HepG2 (cell line): ENCODE data around the gene HEATR5B. TPM values are rescaled to one million over a fixed set of nuclear protein-coding genes. Genes with fewer than 3 reads are reported as not detected.

Experiments
- ATAD3A ChIP-seq: sonication (generic); formaldehyde crosslinking; IDR thresholded peaks from 2 replicates; pipeline ENCODE4 v1.4.0; 2020; ENCODE audit warnings: missing genetic modification reagents
- GMEB1 ChIP-seq: sonication (generic); formaldehyde crosslinking; IDR thresholded peaks from 2 replicates; pipeline ENCODE4 v1.5.1; 2020; ENCODE audit warnings: missing genetic modification reagents, mild to moderate bottlenecking, borderline replicate concordance
- MATR3 ChIP-seq: sonication (generic); formaldehyde crosslinking; IDR thresholded peaks from 2 replicates; pipeline ENCODE4 v1.4.0; 2020; ENCODE audit warnings: missing genetic modification reagents
- NFIC ChIP-seq: IDR thresholded peaks from 2 replicates; pipeline ENCODE4 v1.6.1; 2012; ENCODE audit warnings: mild to moderate bottlenecking, low read length, inconsistent platforms
- POLR2G ChIP-seq: fragments of 200-400 bp; formaldehyde crosslinking; IDR thresholded peaks from 2 replicates; pipeline ENCODE4 v1.6.1; 2018; ENCODE audit warnings: mild to moderate bottlenecking, low read depth, low read length, moderate library complexity
- UBTF ChIP-seq: sonication (generic); formaldehyde crosslinking; IDR thresholded peaks from 2 replicates; pipeline ENCODE4 v1.4.0; 2020; ENCODE audit warnings: mild to moderate bottlenecking, missing genetic modification reagents
- ZBTB33 ChIP-seq: sonication (generic); formaldehyde crosslinking; IDR thresholded peaks from 2 replicates; pipeline ENCODE4 v1.4.0; 2020; ENCODE audit warnings: missing genetic modification reagents
- ZNF691 ChIP-seq: sonication (generic); formaldehyde crosslinking; IDR thresholded peaks from 2 replicates; pipeline ENCODE4 v1.4.0; 2020; ENCODE audit warnings: missing genetic modification reagents, low read depth, mild to moderate bottlenecking, borderline replicate concordance
- ZNF784 ChIP-seq: sonication (generic); formaldehyde crosslinking; IDR thresholded peaks from 2 replicates; pipeline ENCODE4 v1.5.1; 2020; ENCODE audit warnings: missing genetic modification reagents, mild to moderate bottlenecking, borderline replicate concordance
- ZSCAN5A ChIP-seq: sonication (generic); formaldehyde crosslinking; IDR thresholded peaks from 2 replicates; pipeline ENCODE4 v1.8.0; 2022; ENCODE audit warnings: mild to moderate bottlenecking, missing genetic modification reagents, borderline replicate concordance
- polyA plus RNA-seq, 8 experiments: library from polyadenylated mRNA; depleted of rRNA in 3 of 8; stranded (reverse) in 7 of 8; unstranded in 1 of 8; fragments of >200 nt; fragmentation: Illumina TruSeq in 4 of 8; extraction: Trizol in 4 of 8; gene quantifications; 2 replicates each; pipeline versions ENCODE4 v1.2.1 to v1.2.3, GENCODE V29; 2011 to 2016; ENCODE audit warnings: low read depth in 4 of 8, missing spikeins in 1 of 8, mixed read lengths in 1 of 8; ENCODE audit not compliant: insufficient read depth in 1 of 8
- total RNA-seq, 5 experiments: library from RNA; depleted of rRNA; stranded (reverse); fragments of >200 nt; fragmentation: Illumina TruSeq; extraction: Trizol; gene quantifications; 2 replicates each; pipeline ENCODE4 v1.2.3, GENCODE V29; 2016; ENCODE audit warnings: low read depth in 1 of 5

The HEATR5B gene
- total and polyA plus RNA-seq, 2 of the 13 experiments (the other 11 are each of a cell fraction or from before 2014, with no cell fraction given) = 12.7 to 16.3 TPM

GRCh38 chr2:37119157-37119556, 35.0 kb upstream of the HEATR5B start (continued):
- TF ChIP-seq POLR2G (no peak), ZNF691 (CRISPR knock-in tag) (no peak), MATR3 (no peak), GMEB1 (no peak), ZSCAN5A (CRISPR knock-in tag) (no peak), ZBTB33 (CRISPR knock-in tag) (peak; percentile 93), ATAD3A (CRISPR knock-in tag) (no peak), UBTF (no peak), ZNF784 (CRISPR knock-in tag) (0 out of 2 replicates have a peak, but pooled peaks have one; percentile 20), NFIC (no peak)
